IPS-NIHi7 (cell line): ENCODE data around the gene DNER.
"Not testable (repeated sequence)": the region's sequence is repeated elsewhere in the genome, so short reads cannot be mapped to it uniquely, and the experiment has no call there.

ENCODE experiments used
- DNase-seq: peaks from one replicate; pipeline ENCODE4 v3.0.0; 2012; ENCODE audit warnings: mixed read lengths; ENCODE audit errors: extremely low spot score

The DNER gene

GRCh38 chr2:229343661-229344060 is 370.7 kb downstream of the DNER start:
- DNase-seq, result no peak

DNA sequence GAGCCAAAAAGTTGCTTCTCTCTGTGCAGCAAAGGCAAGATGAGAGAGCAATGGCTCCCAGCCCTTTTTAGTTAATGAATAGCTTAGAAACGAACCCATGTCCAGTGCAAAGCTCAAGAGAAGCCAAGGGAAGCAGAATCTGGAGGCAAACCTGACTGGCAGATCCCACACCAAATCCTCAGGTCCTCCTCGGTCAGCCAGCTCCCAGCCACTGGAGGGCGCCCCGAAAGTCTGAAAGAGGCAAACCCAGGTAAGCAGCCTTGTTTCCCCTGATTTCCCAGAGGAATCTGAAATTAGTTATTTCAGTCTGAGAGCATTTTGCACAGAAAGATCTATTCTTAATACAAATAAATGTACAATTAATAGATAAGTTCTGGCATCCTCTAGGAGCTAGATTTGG is 372.0 kb downstream of the DNER start:
- peak; percentile 82 for DNase-seq

DNA sequence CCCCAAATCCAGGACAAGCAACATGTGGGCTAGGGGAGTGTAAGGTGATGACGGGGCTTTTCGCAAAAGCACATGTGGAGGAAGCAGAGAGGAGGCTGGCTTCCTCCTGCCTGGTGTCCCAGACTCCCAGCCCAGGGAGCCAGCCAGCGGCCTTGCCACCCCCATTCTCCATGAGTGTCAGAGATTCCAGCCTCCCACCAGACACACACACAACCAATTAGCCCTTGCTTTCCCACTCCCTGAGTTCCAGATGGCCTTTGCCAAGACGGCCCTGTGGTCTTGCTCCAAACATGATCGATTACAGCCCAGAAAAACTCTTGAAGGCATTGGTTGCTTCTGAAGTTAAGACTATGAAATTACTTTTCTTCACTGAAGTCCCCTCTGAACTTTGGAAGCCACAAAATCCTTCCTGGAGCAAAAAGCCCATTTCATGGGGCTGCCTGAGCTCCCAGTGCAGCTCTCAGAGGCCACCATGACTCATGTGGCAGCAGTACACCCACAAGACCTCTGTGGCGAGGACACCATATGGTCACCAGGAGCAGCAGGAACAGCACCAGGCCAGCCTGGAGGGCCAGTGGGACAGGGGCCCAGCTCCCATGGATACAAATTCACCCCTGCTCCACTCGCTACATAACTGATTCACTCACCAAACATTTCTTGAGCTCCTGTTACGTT is 374.1 kb downstream of the DNER start:
- DNase-seq, result no peak

- no peak for DNase-seq
These were observed 374.7 kb downstream of the DNER start for GRCh38 chr2:229339618-229340017.

DNA sequence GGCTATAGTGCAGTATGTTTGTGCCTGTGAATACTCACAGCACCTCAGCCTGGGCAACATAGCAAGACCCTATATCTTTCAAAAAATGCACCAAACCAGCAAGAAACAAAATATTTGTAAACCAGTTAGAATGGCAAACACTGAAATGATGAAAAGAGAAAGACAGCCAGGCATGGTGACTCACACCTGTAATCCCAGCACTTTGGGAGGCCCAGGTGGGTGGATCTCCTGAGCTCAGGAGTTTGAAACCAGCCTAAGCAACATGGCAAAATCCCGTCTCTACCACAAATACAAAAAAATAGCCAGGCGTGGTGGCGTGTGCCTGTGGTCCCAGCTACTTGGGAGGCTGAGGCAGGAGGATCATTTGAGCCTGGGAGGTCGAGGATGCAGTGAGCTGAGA is 375.2 kb downstream of the DNER start:
- DNase-seq, result not testable (repeated sequence)

GRCh38 chr2:229335877-229336346 is 378.4 kb downstream of the DNER start:
- no peak for DNase-seq

DNA sequence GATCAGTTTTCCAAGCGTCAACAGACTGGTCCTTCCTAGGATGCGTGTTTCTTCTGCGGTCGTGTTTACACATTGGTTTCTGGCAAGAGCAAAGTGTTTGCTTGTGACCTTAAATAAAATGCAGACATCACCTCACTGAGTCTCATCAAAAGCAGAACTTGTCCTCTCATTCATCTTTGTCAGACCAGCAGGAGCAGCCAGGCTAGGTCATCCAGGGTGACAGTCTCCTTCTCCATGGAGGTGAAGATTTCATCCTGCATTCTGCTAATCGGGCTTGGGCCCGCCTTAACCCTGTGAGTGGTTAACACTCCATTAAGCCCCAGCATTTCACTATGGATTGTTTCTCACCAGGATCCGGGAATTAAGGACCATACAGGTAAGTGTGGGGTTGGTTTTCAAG is 379.0 kb downstream of the DNER start:
- DNase-seq, result no peak

DNA sequence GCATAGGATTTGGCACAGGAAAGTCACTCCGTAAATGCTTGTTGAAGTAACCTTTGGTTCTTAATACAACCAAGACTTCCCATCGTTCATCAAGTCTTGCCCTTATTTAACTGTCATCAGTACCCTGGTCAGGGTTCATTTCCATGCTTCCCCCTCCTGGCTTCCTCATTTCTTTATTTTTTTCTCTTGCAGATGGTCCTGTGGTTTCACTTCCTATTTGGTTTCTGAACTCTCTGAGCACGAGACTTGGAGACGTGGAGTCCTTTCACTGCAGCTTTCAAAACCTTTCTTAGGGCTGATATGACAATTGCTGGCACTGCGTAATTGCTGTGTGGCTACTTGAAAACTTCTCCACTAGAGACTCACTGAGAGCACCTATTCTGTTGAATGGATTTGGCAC is 383.4 kb downstream of the DNER start:
- no peak for DNase-seq

GRCh38 chr2:229319558-229319957 is 394.8 kb downstream of the DNER start:
- no peak for DNase-seq

DNA sequence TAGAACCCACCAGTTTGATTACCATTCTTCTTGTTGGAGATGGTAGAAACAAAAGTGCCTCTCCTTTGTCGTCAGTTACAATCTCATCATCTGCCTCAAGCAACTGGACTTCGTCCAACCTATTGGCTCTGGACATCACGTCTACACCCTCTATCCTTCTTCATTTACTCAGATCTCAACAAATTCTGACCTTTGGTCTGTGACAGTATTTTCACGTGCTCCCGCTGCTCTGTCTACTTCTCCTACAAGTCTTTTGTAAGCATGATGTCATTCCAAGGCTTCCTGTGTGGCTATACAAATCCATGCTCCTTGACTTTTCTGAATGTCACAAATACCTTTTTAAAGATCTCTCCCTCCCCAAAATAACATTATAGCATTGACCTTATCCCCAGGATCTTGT is 400.2 kb downstream of the DNER start:
- DNase-seq, result no peak

- DNase-seq, result no peak
These were observed 400.8 kb downstream of the DNER start for GRCh38 chr2:229313591-229313990.
